ENCODE results near the gene COL17A1.

Gene COL17A1

DNA sequence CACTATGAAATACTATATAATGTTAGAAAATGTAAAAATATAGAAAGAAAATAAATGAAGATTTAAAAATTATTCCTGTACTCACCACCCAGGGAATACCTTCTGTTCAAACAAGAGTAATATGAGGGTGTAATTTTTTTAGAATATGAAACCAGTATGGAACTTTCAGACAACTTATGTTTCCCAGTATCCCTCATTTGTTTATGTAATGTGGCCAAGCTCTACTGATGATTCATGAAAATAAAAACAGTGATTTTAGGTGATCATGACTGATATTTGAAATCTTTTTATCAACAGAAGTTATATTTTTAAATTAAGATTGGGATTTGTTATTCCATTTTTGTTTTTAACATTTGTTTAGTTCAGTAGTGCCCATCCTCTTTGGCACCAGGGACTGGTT lies 100.0 kb downstream of the COL17A1 start:
- no peak for DNase-seq (ENCODE audit: low spot score)

DNA sequence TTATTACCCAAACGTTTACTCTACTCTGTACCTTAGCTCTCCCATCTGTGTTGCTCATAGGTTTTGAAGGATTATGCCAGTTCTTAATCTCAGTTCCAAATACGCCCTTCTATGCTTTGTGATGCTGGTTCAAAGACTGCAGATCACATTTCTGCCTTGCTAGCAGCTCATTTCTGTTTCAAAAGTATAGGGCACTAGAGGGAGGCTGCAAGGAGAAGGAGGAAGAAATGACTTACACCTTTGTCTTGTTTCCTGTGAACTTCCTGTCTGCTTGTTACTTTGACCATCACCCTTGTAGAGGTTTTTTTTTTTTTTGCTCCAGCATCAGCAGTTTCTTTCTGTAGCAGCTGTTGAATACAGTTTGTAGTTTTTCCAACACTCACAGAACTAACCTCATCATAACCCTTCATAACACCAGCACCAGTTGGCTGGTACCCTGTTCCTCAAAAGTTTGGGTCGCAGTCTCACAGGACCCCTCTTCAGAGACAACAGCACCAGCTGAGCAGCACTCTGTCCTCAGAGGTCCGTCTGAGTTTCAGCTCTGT lies 102.2 kb downstream of the COL17A1 start:
- no peak for DNase-seq (ENCODE audit: low spot score)

DNA sequence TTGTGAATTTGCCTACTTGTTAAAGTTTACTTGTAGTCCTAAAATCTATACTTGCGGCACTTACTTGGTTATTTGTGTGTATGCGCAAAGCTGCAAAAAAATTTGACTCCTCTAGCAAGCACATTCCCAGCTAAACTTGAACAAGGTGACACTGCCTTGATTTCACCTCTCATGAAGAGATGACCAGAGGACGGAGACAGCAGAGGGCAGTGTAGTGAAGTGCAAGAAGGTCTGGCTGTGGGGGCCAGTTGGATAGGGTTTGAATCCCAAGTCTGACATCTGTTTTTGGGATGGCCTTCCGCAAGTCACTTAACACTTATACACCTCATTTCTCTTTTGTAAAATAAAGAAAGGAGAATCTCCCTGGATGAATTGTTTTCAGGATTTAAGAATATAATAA lies 103.0 kb downstream of the COL17A1 start:
- DNase-seq (ENCODE audit: low spot score): no peak
